Astrocyte of the spinal cord (primary cell): ENCODE measurements around the gene ZMIZ1.

Source experiments
- DNase-seq: peaks from one replicate; pipeline ENCODE4 v3.0.0; 2011; ENCODE audit warnings: low read depth, low spot score
- H3K4me3 ChIP-seq: 2 replicates; pipeline ENCODE4 v1.5.1; 2011; ENCODE audit warnings: low read depth, mild to moderate bottlenecking, low read length, moderate library complexity
- in situ Hi-C: cut with HindIII; loops from 2 replicates; pipeline ENCODE4 v1.10.0; 2017; ENCODE audit warnings: low sequenced_read_pairs
- TF ChIP-seq, protein P1 (sequence below): IDR thresholded peaks from 2 replicates; pipeline ENCODE4 v1.5.1; 2012; ENCODE audit warnings: low read depth, mild to moderate bottlenecking, low read length, inconsistent platforms

Gene ZMIZ1

DNA sequence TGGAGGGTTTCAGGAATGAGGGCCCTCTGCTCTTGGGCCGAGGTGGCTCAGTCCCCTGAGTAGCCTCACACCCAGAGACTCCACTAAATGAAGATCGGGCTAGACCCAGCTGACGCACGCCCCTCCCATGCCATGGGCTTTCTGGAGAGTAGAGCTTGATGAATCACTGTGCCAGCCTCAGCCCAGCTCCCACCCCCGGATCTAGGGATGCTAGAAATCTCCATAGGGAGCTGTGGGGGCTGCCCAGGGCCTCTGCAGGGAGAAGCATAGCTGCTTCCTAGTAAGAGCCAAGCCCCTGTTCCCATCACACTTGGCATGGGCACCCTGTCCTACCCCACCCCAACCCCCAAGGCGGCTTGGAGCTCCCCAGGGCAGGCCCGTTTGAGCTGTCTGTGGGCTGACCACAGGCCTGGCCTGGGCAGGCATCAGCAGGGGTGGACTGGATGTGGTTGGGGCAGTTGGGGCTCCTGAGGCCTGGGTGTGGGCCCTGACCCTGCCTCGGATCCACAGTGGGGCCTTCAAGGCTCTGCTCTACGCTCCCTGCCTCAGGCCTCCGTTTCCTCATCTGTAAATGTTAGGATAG, 121.2 kb downstream of the ZMIZ1 start:
- H3K4me3 ChIP-seq, result no peak overlapping the region
- in situ Hi-C loops, result loop anchor here (10.0 kb wide), 1 partner anchor 115 kb away; no protein-coding TSS in a partner anchor
- no peak for DNase-seq
- TF ChIP-seq, protein P1, sequence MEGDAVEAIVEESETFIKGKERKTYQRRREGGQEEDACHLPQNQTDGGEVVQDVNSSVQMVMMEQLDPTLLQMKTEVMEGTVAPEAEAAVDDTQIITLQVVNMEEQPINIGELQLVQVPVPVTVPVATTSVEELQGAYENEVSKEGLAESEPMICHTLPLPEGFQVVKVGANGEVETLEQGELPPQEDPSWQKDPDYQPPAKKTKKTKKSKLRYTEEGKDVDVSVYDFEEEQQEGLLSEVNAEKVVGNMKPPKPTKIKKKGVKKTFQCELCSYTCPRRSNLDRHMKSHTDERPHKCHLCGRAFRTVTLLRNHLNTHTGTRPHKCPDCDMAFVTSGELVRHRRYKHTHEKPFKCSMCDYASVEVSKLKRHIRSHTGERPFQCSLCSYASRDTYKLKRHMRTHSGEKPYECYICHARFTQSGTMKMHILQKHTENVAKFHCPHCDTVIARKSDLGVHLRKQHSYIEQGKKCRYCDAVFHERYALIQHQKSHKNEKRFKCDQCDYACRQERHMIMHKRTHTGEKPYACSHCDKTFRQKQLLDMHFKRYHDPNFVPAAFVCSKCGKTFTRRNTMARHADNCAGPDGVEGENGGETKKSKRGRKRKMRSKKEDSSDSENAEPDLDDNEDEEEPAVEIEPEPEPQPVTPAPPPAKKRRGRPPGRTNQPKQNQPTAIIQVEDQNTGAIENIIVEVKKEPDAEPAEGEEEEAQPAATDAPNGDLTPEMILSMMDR, result no peak

DNA sequence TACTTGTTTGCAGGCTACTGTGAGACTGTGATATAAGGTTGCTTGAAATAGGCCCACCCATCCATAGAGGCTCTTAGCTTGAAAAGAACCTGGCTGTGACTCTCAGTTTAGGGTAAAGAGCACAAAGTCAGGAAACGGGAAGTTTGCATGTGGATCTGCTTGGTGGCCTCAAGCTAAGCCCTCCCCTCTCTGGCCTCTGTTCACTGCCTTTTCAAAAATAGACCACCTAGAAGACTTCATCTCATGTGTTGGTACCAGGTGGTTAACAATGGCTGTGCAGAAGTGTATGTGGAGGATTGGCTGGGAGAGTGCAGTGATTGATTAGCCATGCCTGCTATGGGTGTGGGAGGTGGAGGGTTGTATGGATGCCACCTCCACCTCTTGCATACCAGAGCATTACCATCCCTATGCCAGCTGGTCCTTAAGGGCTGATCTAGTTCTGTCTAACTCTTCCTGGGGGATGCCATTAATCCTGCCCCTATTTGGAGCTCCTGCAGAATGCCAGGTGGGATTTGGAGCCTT, 122.0 kb downstream of the ZMIZ1 start:
- H3K4me3 ChIP-seq, result no peak overlapping the region
- in situ Hi-C loops, result loop anchor here (10.0 kb wide), 1 partner anchor 116 kb away; no protein-coding TSS in a partner anchor
- TF ChIP-seq, protein P1, result no peak
- DNase-seq, result no peak

DNA sequence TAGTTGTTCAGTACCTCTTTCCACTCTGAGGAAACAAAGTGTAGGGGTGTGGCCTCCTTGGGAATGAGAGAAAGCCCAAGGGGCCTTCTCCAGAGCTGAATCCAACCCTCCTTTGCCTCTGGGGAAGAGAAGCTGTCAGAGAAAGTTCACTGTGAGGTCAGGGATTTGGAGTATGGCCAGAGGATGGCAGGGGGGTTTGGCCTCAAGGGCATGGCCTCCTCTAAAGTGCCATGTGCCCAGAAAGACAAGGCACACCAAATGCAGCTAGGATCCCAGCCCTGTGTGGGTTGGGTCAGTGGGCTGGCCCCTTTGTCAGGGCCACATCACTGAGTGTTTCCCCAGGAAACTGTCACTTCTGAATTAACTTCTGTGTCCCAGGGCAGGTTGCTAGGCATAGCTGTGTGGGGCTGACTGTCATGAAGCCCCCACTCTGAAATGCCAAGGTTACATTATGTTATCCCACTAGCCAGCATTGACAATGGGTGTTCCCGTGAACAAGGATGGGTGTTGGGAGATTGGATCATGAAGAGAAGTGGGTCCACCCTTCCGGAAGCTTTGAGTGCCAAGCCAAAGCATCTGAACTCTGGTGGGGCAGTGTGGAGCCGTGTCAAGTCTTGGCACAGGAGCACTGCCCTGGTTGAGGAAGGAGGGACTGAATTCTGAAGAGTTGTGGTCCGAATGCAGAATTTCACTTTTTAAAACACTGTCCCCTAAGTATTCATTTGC, 123.3 kb downstream of the ZMIZ1 start:
- no peak overlapping the region for H3K4me3 ChIP-seq
- in situ Hi-C loops, result loop anchor here (10.0 kb wide), 1 partner anchor 117 kb away; no protein-coding TSS in a partner anchor
- TF ChIP-seq, protein P1, result no peak
- no peak for DNase-seq

DNA sequence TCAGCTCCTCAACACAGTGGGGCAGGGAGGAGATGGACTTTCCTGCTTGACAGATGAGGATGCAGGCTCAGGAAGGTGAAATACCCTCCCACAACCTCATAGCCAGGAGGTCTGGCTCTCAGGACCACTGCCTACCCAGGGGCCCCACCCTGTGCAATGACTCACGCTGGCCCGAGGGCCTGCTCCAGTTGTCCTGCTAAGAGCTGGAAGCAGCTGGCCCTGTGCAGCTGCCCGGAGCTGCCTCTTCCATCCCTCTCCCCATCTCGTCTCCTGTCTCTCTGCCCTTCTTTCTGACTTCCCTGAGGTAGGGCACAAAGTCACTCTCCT, 123.9 kb downstream of the ZMIZ1 start:
- no peak overlapping the region for H3K4me3 ChIP-seq

DNA sequence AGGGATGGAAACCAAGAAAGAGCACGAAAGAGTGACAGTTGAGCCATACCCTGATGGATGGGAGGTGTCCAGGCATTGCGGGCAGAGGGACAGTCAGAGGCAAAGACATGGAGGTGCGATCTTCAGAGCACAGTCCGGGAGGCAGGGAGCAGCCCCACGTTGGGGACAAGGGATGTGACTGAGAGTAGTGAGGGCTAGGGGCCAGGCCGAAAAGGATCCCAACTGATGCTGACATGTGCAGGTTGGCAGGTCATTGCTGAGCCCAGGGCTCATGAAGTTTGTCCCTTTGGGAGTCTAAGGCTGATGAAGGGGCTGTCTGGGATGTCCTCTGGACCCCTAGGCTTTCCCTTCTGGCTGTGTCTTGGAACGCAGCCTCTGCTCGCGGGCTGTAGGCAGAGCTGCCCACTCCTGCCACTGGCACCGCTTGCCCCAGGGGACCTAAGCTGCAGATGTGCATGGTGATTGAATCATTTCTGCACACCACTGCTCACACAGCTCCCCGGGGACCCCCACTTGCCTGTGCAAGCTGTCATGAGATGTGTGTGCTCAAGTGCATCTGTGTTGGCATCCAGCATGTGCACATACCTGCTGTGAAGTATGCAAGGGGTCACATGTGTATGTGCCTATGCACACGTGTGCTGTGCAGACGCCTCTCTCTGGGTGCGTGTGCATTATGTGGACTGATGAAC, 125.1 kb downstream of the ZMIZ1 start:
- DNase-seq, result no peak
- no peak overlapping the region for H3K4me3 ChIP-seq
- TF ChIP-seq, protein P1, result no peak
- in situ Hi-C loops, result loop anchor here (10.0 kb wide), 1 partner anchor 119 kb away; no protein-coding TSS in a partner anchor

More for the DNA sequence above, 123.9 kb downstream of the ZMIZ1 start:
- in situ Hi-C loops, result loop anchor here (10.0 kb wide), 1 partner anchor 118 kb away; no protein-coding TSS in a partner anchor
- peak; percentile 62 for DNase-seq
- TF ChIP-seq, protein P1, result no peak
